HCT116 (cell line): ENCODE data around the gene LYPD3. TPM values are rescaled to one million over a fixed set of nuclear protein-coding genes. Genes with fewer than 3 reads are reported as not detected.

Experiments
- ATAC-seq: fragments of 200-7000 bp; cut with Tn5 transposase; 2 replicates; pipeline ENCODE4 v1.9.1; 2020; ENCODE audit warnings: mild to moderate bottlenecking, moderate library complexity
- BruUV-seq: library from RNA; stranded (reverse); fragments of 400-500 nt; replicated peaks from 2 replicates; lab custom pipeline; 2021; lab: Mats Ljungman, UMichigan
- CTCF ChIA-PET: fragments of 300-600 bp; sonication (Branson Sonifier 250); formaldehyde crosslinking; loops from one replicate; lab custom pipeline; 2021; ENCODE audit warnings: antibody characterized with exemption; lab: Charles Lee
- POLR2A ChIA-PET: fragments of 300-600, 350-600 bp; sonication (Branson Sonifier 250); formaldehyde crosslinking; loops from one replicate; lab custom pipeline; 2021; ENCODE audit warnings: antibody characterized with exemption; lab: Charles Lee
- RAD21 ChIA-PET, 2 experiments: fragments of 300-600 bp; sonication (Branson Sonifier 250); formaldehyde crosslinking; loops; one replicate each; lab custom pipeline; 2023; ENCODE audit warnings: low total read pairs in 2 of 2; ENCODE audit not compliant: uncharacterized antibody in 2 of 2, unreplicated experiment in 2 of 2, low non-redundant PET in 1 of 2; lab: Charles Lee
- DNase-seq: peaks from one replicate; pipeline ENCODE4 v3.0.0-alpha.2; 2010; ENCODE audit warnings: low read depth, low spot score
- H2AFZ ChIP-seq: fragments of 200-600 bp; shearing (Covaris generic), sonication (generic); 2 replicates; pipeline ENCODE4 v1.6.1; 2017; ENCODE audit warnings: low read depth, mixed run types, mixed read lengths, antibody characterized with exemption, low read length; ENCODE audit not compliant: poor library complexity, severe bottlenecking
- H3K27ac ChIP-seq: 2 replicates; pipeline ENCODE4 v1.5.1; 2012; ENCODE audit warnings: low read depth, low read length
- H3K27me3 ChIP-seq: fragments of 200-600 bp; sonication (generic); 2 replicates; pipeline ENCODE4 v1.6.1; 2016; ENCODE audit warnings: mixed run types, low read length, mixed read lengths; ENCODE audit not compliant: insufficient read depth
- H3K36me3 ChIP-seq, 2 experiments: fragments of 200-500 bp in 1 of 2; fragments of 200-600 bp in 1 of 2; sonication (Bioruptor generic) in 1 of 2; sonication (generic) in 1 of 2; 2 replicates each; pipeline versions ENCODE4 v1.5.1 to v1.6.1; 2014 to 2016; ENCODE audit warnings: low read length in 2 of 2, inconsistent platforms in 1 of 2, mixed read lengths in 1 of 2, mixed run types in 1 of 2; ENCODE audit not compliant: insufficient read depth in 2 of 2, control insufficient read depth in 1 of 2
- H3K4me1 ChIP-seq, 2 experiments: fragments of 200-600 bp in 1 of 2; sonication (generic) in 1 of 2; 2 replicates each; pipeline versions ENCODE4 v1.5.1 to v1.6.1; 2012 to 2017; ENCODE audit warnings: low read length in 2 of 2, inconsistent platforms in 1 of 2, mild to moderate bottlenecking in 1 of 2, mixed read lengths in 1 of 2, mixed run types in 1 of 2, moderate library complexity in 1 of 2; ENCODE audit not compliant: insufficient read depth in 2 of 2, control insufficient read depth in 1 of 2
- H3K4me2 ChIP-seq: fragments of 200-600 bp; sonication (generic); 2 replicates; pipeline ENCODE4 v1.6.1; 2017; ENCODE audit warnings: mixed run types, low read length, mixed read lengths
- H3K4me3 ChIP-seq, 2 experiments: fragments of 200-600 bp in 1 of 2; sonication (generic) in 1 of 2; replicated peaks in 1 of 2; 2 replicates each; pipeline ENCODE4 v1.5.1; 2011 to 2016; ENCODE audit warnings: low read length in 2 of 2, control low read depth in 1 of 2, low read depth in 1 of 2, mild to moderate bottlenecking in 1 of 2, mixed read lengths in 1 of 2, mixed run types in 1 of 2
- H3K79me2 ChIP-seq: fragments of 200-600 bp; sonication (generic); 2 replicates; pipeline ENCODE4 v1.6.1; 2017; ENCODE audit warnings: mild to moderate bottlenecking, mixed run types, low read length, moderate library complexity, mixed read lengths; ENCODE audit not compliant: insufficient read depth
- H3K9ac ChIP-seq: fragments of 200-600 bp; sonication (generic); 2 replicates; pipeline ENCODE4 v1.6.1; 2016; ENCODE audit warnings: low read length, mixed read lengths
- H3K9me2 ChIP-seq: fragments of 200-600 bp; sonication (generic), shearing (Covaris generic); 2 replicates; pipeline ENCODE4 v1.6.1; 2017; ENCODE audit warnings: mixed run types, mild to moderate bottlenecking, moderate library complexity; ENCODE audit not compliant: insufficient read depth
- H3K9me3 ChIP-seq, 2 experiments: fragments of 200-500 bp in 1 of 2; fragments of 200-600 bp in 1 of 2; sonication (Bioruptor generic) in 1 of 2; sonication (generic) in 1 of 2; 2 replicates each; pipeline ENCODE4 v1.6.1; 2014 to 2017; ENCODE audit warnings: low read length in 2 of 2, mixed read lengths in 2 of 2, inconsistent platforms in 1 of 2, low read depth in 1 of 2, mild to moderate bottlenecking in 1 of 2, mixed run types in 1 of 2, moderate library complexity in 1 of 2; ENCODE audit not compliant: control insufficient read depth in 1 of 2, insufficient read depth in 1 of 2
- H4K20me1 ChIP-seq: fragments of 200-600 bp; sonication (generic), shearing (Covaris generic); 2 replicates; pipeline ENCODE4 v1.6.1; 2017; ENCODE audit warnings: mixed run types, mild to moderate bottlenecking, moderate library complexity; ENCODE audit not compliant: insufficient read depth
- CBX3 ChIP-seq: IDR thresholded peaks from 2 replicates; pipeline ENCODE4 v1.6.1; 2012; ENCODE audit warnings: low read depth
- EGR1 ChIP-seq: IDR thresholded peaks from 2 replicates; pipeline ENCODE4 v1.6.1; 2012; ENCODE audit warnings: low read depth
- ELF1 ChIP-seq: IDR thresholded peaks from 2 replicates; pipeline ENCODE4 v1.6.1; 2012; ENCODE audit warnings: low read depth, borderline replicate concordance
- EZH2phosphoT487 ChIP-seq: fragments of 200-600 bp; IDR thresholded peaks from 2 replicates; pipeline ENCODE4 v1.6.1; 2018; ENCODE audit warnings: antibody characterized with exemption, borderline replicate concordance
- POLR2A ChIP-seq: IDR thresholded peaks from 2 replicates; pipeline ENCODE4 v1.7.0; 2011; ENCODE audit warnings: borderline replicate concordance; ENCODE audit not compliant: insufficient read depth, insufficient read length; ENCODE audit errors: extremely low read depth
- SIN3A ChIP-seq: IDR thresholded peaks from 2 replicates; pipeline ENCODE4 v1.6.1; 2012; ENCODE audit warnings: low read depth
- SRF ChIP-seq: IDR thresholded peaks from 2 replicates; pipeline ENCODE4 v1.6.1; 2012; ENCODE audit warnings: low read depth
- TCF7L2 ChIP-seq: IDR thresholded peaks from 2 replicates; pipeline ENCODE4 v1.7.0; 2011; ENCODE audit warnings: borderline replicate concordance, inconsistent platforms; ENCODE audit not compliant: insufficient read depth, insufficient read length; ENCODE audit errors: extremely low read depth
- YY1 ChIP-seq: IDR thresholded peaks from 2 replicates; pipeline ENCODE4 v1.6.1; 2011; ENCODE audit warnings: low read length, low read depth, moderate library complexity, mild to moderate bottlenecking; ENCODE audit not compliant: insufficient replicate concordance; ENCODE audit errors: extremely low read depth
- ZNF274 ChIP-seq: fragments of 200-500 bp; sonication (Bioruptor generic); IDR thresholded peaks from 2 replicates; pipeline ENCODE4 v1.6.1; 2014; ENCODE audit warnings: mild to moderate bottlenecking, low read depth, low read length, inconsistent platforms
- intact Hi-C: fragments of 100-400 bp; cut with micrococcal nuclease; formaldehyde crosslinking; loops from 2 replicates; pipeline ENCODE4 v1.10.0; 2022
- total RNA-seq: library from RNA; stranded (reverse); gene quantifications from one replicate; pipeline ENCODE4 v1.2.1, GENCODE V29; 2021; ENCODE audit not compliant: unreplicated experiment
- TF ChIP-seq, protein P1 (sequence below): IDR thresholded peaks from 2 replicates; pipeline ENCODE4 v1.6.1; 2012
- TF ChIP-seq, protein P2 (sequence below): IDR thresholded peaks from 2 replicates; pipeline ENCODE4 v1.6.1; 2011; ENCODE audit warnings: mild to moderate bottlenecking, low read length, moderate library complexity; ENCODE audit not compliant: insufficient replicate concordance; ENCODE audit errors: extremely low read depth
- TF ChIP-seq, protein P3 (sequence below), 3 experiments: fragments of 200-600 bp in 1 of 3; sonication (generic) in 1 of 3; IDR thresholded peaks in 2 of 3; conservative IDR thresholded peaks in 1 of 3; 2 replicates each; pipeline ENCODE4 v1.5.1; 2012 to 2017; ENCODE audit warnings: low read depth in 2 of 3, low read length in 2 of 3, antibody characterized with exemption in 1 of 3, borderline replicate concordance in 1 of 3, control low read depth in 1 of 3, mild to moderate bottlenecking in 1 of 3, mixed read lengths in 1 of 3, mixed run types in 1 of 3, moderate library complexity in 1 of 3; ENCODE audit not compliant: insufficient read depth in 1 of 3
- TF ChIP-seq, protein P4 (sequence below): IDR thresholded peaks from 2 replicates; pipeline ENCODE4 v1.6.1; 2012
- TF ChIP-seq, protein P5 (sequence below): IDR thresholded peaks from 2 replicates; pipeline ENCODE4 v1.6.1; 2012; ENCODE audit warnings: low read depth

LYPD3 gene
- total RNA-seq, 1 experiment from 2014 or later, result 3.6 TPM

DNA sequence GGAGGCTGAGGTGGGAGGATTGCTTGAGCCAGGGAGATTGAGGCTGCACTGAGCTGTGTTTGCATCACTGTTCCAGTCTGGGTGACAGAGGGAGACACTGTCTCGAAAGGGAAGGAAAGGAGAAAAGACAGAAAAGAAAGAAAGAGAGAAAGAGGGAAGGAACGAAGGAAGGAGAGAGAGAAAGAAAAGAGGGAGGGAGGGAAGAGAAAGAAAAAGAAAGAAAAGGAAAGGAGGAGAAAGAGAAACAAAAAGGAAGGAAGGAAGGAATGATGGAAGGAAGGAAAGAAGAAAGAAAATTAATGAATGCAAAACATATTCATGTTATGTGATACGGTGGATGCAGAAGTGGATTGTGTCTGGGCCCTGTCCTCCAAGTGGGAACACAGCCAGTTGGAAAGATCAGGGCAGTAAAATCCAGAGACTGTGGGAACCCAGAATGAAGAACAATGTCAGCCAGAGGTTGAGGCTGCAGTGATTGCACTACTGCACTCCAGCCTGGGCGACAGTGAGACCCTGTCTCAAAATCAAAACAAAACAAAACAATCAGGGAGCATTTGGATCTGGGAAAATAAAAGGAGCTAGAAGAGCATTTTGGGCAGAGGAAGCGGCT, 32.9 kb upstream of the LYPD3 start:
- Histone ChIP-seq H3K4me3 (no peak overlapping the region), H3K27me3 (no peaks in the 10 kb centered on the region), H3K4me2 (no peak overlapping the region), H3K36me3 (peaks cover 0 to 5% of the 10 kb centered on the region in 2 experiments; a peak in 2 of 4 replicates), H3K9me3 (no peaks in the 10 kb centered on the region), H3K9me2 (no peaks in the 10 kb centered on the region), H4K20me1 (no peaks in the 10 kb centered on the region), H3K79me2 (no peaks in the 10 kb centered on the region), H3K27ac (no peak overlapping the region), H3K4me1 (peaks cover 4 to 6% of the 10 kb centered on the region in 2 experiments; a peak in 2 of 4 replicates), H2AFZ (no peak overlapping the region), H3K9ac (no peak overlapping the region)
- BruUV-seq, result no TSS peak
- RAD21 ChIA-PET, result no interaction called here
- ATAC-seq (no peak), DNase-seq (no peak)
- CTCF ChIA-PET, result no interaction called here
- intact Hi-C loops, result no loop called here
- TF ChIP-seq, protein P1, sequence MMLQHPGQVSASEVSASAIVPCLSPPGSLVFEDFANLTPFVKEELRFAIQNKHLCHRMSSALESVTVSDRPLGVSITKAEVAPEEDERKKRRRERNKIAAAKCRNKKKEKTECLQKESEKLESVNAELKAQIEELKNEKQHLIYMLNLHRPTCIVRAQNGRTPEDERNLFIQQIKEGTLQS, result no peak
- TF ChIP-seq, protein P2, sequence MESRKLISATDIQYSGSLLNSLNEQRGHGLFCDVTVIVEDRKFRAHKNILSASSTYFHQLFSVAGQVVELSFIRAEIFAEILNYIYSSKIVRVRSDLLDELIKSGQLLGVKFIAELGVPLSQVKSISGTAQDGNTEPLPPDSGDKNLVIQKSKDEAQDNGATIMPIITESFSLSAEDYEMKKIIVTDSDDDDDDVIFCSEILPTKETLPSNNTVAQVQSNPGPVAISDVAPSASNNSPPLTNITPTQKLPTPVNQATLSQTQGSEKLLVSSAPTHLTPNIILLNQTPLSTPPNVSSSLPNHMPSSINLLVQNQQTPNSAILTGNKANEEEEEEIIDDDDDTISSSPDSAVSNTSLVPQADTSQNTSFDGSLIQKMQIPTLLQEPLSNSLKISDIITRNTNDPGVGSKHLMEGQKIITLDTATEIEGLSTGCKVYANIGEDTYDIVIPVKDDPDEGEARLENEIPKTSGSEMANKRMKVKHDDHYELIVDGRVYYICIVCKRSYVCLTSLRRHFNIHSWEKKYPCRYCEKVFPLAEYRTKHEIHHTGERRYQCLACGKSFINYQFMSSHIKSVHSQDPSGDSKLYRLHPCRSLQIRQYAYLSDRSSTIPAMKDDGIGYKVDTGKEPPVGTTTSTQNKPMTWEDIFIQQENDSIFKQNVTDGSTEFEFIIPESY, result no peak
- TF ChIP-seq, protein P3, sequence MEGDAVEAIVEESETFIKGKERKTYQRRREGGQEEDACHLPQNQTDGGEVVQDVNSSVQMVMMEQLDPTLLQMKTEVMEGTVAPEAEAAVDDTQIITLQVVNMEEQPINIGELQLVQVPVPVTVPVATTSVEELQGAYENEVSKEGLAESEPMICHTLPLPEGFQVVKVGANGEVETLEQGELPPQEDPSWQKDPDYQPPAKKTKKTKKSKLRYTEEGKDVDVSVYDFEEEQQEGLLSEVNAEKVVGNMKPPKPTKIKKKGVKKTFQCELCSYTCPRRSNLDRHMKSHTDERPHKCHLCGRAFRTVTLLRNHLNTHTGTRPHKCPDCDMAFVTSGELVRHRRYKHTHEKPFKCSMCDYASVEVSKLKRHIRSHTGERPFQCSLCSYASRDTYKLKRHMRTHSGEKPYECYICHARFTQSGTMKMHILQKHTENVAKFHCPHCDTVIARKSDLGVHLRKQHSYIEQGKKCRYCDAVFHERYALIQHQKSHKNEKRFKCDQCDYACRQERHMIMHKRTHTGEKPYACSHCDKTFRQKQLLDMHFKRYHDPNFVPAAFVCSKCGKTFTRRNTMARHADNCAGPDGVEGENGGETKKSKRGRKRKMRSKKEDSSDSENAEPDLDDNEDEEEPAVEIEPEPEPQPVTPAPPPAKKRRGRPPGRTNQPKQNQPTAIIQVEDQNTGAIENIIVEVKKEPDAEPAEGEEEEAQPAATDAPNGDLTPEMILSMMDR (IDR thresholded peaks at IDR 0.05 in 2 of 3, conservative IDR thresholded peaks at IDR 0.05 in 1 of 3; ENCODE audit: borderline replicate concordance in 1 of 3, insufficient read depth in 1 of 3, low read depth in 2 of 3, low read length in 2 of 3), result no peak
- TF ChIP-seq SIN3A (no peak), ZNF274 (no peak), TCF7L2 (no peak), ELF1 (no peak), YY1 (no peak), EGR1 (no peak), CBX3 (no peak), POLR2A (no peak), EZH2phosphoT487 (no peak), SRF (no peak)
- TF ChIP-seq, protein P4, sequence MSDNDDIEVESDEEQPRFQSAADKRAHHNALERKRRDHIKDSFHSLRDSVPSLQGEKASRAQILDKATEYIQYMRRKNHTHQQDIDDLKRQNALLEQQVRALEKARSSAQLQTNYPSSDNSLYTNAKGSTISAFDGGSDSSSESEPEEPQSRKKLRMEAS, result no peak
- TF ChIP-seq, protein P5, sequence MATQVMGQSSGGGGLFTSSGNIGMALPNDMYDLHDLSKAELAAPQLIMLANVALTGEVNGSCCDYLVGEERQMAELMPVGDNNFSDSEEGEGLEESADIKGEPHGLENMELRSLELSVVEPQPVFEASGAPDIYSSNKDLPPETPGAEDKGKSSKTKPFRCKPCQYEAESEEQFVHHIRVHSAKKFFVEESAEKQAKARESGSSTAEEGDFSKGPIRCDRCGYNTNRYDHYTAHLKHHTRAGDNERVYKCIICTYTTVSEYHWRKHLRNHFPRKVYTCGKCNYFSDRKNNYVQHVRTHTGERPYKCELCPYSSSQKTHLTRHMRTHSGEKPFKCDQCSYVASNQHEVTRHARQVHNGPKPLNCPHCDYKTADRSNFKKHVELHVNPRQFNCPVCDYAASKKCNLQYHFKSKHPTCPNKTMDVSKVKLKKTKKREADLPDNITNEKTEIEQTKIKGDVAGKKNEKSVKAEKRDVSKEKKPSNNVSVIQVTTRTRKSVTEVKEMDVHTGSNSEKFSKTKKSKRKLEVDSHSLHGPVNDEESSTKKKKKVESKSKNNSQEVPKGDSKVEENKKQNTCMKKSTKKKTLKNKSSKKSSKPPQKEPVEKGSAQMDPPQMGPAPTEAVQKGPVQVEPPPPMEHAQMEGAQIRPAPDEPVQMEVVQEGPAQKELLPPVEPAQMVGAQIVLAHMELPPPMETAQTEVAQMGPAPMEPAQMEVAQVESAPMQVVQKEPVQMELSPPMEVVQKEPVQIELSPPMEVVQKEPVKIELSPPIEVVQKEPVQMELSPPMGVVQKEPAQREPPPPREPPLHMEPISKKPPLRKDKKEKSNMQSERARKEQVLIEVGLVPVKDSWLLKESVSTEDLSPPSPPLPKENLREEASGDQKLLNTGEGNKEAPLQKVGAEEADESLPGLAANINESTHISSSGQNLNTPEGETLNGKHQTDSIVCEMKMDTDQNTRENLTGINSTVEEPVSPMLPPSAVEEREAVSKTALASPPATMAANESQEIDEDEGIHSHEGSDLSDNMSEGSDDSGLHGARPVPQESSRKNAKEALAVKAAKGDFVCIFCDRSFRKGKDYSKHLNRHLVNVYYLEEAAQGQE, result no peak
- POLR2A ChIA-PET, result no interaction called here
